Measurements from ENCODE around the gene SPTB.

Gene SPTB

DNA sequence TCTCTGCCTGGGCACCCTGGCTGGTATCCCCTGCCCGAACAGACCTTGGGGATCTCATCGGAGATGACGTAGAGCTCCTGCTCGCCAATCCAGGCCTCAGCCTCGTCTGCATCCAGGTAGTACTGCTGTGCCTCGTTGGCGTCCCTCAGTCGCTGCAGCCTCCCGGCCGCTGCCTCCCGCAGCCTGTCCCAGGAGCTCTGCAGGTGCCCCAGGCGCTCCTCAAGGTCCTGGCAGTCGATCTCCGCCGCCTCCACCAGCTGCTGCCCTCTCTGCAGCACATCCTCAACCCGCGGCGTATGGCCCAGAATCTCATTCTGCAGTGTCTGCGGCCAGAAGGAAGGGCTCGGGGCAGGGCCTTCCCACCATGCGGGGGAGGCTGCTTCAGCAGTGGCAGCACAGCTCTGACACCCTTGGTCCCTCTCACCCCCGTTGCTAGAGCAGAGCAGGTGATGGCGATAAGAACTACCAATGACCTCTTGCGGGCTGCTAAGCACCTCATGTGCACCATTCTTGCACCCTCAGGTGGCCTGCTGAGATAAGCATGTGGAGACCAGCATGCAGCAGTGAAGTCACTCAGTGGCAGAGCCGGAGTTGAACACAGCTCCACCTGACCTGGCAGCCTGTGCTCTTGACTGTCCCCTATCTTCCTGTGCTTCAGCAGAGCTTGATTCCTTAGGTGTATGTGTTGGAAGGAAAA is 104.5 kb downstream of the SPTB start:
- Histone ChIP-seq H3K27ac (ENCODE audit: low read depth, low read length) (no peak overlapping the region), H3F3A (ENCODE audit: insufficient read depth) (no peaks in the 10 kb centered on the region), H4K20me1 (ENCODE audit: low read depth, low read length) (no peaks in the 10 kb centered on the region), H3K4me3 (ENCODE audit: insufficient read depth, low read length, poor library complexity, severe bottlenecking) (no peak overlapping the region), H3K27me3 (ENCODE audit: low read length) (no peaks in the 10 kb centered on the region), H3K36me3 (ENCODE audit: low read length) (no peaks in the 10 kb centered on the region), H2AFZ (ENCODE audit: low read depth, low read length, severe bottlenecking) (no peak overlapping the region), H3K79me2 (ENCODE audit: insufficient read depth, low read length) (no peaks in the 10 kb centered on the region), H3K9me3 (ENCODE audit: insufficient read depth, low read length) (no peaks in the 10 kb centered on the region), H3K9me2 (replicated peaks; ENCODE audit: insufficient read depth, low read length) (no peaks in the 10 kb centered on the region), H3K4me2 (ENCODE audit: low read depth, low read length, poor library complexity, severe bottlenecking) (no peak overlapping the region), H3K9ac (ENCODE audit: low read length) (no peak overlapping the region)
- TF ChIP-seq, protein P1, sequence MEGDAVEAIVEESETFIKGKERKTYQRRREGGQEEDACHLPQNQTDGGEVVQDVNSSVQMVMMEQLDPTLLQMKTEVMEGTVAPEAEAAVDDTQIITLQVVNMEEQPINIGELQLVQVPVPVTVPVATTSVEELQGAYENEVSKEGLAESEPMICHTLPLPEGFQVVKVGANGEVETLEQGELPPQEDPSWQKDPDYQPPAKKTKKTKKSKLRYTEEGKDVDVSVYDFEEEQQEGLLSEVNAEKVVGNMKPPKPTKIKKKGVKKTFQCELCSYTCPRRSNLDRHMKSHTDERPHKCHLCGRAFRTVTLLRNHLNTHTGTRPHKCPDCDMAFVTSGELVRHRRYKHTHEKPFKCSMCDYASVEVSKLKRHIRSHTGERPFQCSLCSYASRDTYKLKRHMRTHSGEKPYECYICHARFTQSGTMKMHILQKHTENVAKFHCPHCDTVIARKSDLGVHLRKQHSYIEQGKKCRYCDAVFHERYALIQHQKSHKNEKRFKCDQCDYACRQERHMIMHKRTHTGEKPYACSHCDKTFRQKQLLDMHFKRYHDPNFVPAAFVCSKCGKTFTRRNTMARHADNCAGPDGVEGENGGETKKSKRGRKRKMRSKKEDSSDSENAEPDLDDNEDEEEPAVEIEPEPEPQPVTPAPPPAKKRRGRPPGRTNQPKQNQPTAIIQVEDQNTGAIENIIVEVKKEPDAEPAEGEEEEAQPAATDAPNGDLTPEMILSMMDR (IDR thresholded peaks at IDR 0.05; ENCODE audit: insufficient read depth, low read length, poor library complexity, severe bottlenecking), result no peak
- no peak for TF ChIP-seq EZH2phosphoT487 (conservative IDR thresholded peaks at IDR 0.05; ENCODE audit: low read length)

DNA sequence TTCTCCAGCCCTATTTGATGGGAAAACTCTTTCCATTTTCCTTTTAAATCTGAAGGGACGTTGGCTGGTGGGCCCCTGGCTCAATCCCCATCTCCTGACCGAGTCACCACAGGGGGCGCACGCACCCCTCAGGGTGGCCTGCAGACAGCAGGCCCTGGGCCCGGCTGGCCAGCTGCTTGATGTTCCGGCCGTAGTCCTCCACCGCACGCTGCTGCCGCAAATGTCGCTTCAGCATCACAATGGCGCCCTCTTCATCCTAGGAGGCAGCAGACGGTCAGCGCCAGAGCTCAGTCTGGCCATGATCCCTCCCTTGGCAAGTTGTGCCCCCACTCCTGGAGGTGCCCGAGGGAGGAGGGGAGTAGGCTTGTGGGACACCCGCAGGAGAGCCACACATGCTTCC is 105.4 kb downstream of the SPTB start:
- no peaks in the 10 kb centered on the region for H3K36me3 ChIP-seq (ENCODE audit: low read length)
- H3F3A ChIP-seq (ENCODE audit: insufficient read depth), result no peaks in the 10 kb centered on the region
- no peak overlapping the region for H3K9ac ChIP-seq (ENCODE audit: low read length)
- TF ChIP-seq EZH2phosphoT487 (conservative IDR thresholded peaks at IDR 0.05; ENCODE audit: low read length), result no peak
- TF ChIP-seq, protein P1 (IDR thresholded peaks at IDR 0.05; ENCODE audit: insufficient read depth, low read length, poor library complexity, severe bottlenecking), result no peak
- no peaks in the 10 kb centered on the region for H3K9me2 ChIP-seq (replicated peaks; ENCODE audit: insufficient read depth, low read length)
- no peak overlapping the region for H3K27ac ChIP-seq (ENCODE audit: low read depth, low read length)
- no peaks in the 10 kb centered on the region for H3K79me2 ChIP-seq (ENCODE audit: insufficient read depth, low read length)
- H2AFZ ChIP-seq (ENCODE audit: low read depth, low read length, severe bottlenecking), result no peak overlapping the region
- H3K9me3 ChIP-seq (ENCODE audit: insufficient read depth, low read length), result no peaks in the 10 kb centered on the region
- no peaks in the 10 kb centered on the region for H3K27me3 ChIP-seq (ENCODE audit: low read length)
- no peaks in the 10 kb centered on the region for H4K20me1 ChIP-seq (ENCODE audit: low read depth, low read length)
- H3K4me2 ChIP-seq (ENCODE audit: low read depth, low read length, poor library complexity, severe bottlenecking), result no peak overlapping the region
- H3K4me3 ChIP-seq (ENCODE audit: insufficient read depth, low read length, poor library complexity, severe bottlenecking), result no peak overlapping the region

DNA sequence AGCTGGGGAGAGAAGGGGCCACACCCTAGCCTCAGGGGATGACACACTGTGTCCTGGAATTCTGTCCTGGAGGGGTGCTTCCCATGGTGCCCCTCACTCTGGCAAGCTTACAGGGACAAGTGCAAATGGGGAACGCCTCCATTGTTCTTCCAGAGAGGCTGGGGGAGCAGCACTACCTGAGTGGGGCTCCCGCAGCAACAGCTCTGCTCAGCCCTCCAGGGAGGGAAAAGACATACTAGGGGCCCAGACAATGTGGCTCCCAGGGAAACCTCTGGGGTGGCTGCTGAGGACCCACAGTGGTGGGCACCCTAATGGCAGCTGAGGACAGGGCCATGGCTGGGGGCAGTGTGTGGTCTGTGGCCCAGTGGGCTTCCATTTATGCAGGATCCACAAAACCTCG is 106.1 kb downstream of the SPTB start:
- no peak overlapping the region for H3K9ac ChIP-seq (ENCODE audit: low read length)
- no peak overlapping the region for H3K4me3 ChIP-seq (ENCODE audit: insufficient read depth, low read length, poor library complexity, severe bottlenecking)
- no peak for TF ChIP-seq EZH2phosphoT487 (conservative IDR thresholded peaks at IDR 0.05; ENCODE audit: low read length)
- TF ChIP-seq, protein P1 (IDR thresholded peaks at IDR 0.05; ENCODE audit: insufficient read depth, low read length, poor library complexity, severe bottlenecking), result no peak
- H3F3A ChIP-seq (ENCODE audit: insufficient read depth), result no peaks in the 10 kb centered on the region
- no peaks in the 10 kb centered on the region for H3K27me3 ChIP-seq (ENCODE audit: low read length)
- no peaks in the 10 kb centered on the region for H4K20me1 ChIP-seq (ENCODE audit: low read depth, low read length)
- no peak overlapping the region for H3K27ac ChIP-seq (ENCODE audit: low read depth, low read length)
- no peaks in the 10 kb centered on the region for H3K36me3 ChIP-seq (ENCODE audit: low read length)
- no peak overlapping the region for H3K4me2 ChIP-seq (ENCODE audit: low read depth, low read length, poor library complexity, severe bottlenecking)
- no peaks in the 10 kb centered on the region for H3K9me3 ChIP-seq (ENCODE audit: insufficient read depth, low read length)
- H2AFZ ChIP-seq (ENCODE audit: low read depth, low read length, severe bottlenecking), result no peak overlapping the region
- H3K9me2 ChIP-seq (replicated peaks; ENCODE audit: insufficient read depth, low read length), result no peaks in the 10 kb centered on the region
- no peaks in the 10 kb centered on the region for H3K79me2 ChIP-seq (ENCODE audit: insufficient read depth, low read length)

All from SU-DHL-6 (cell line).